ENCODE results near the gene ZCCHC24. TPM values are rescaled to one million over a fixed set of nuclear protein-coding genes. Genes with fewer than 3 reads are reported as not detected.

The ZCCHC24 gene
- total and polyA plus RNA-seq, 2 of the 8 experiments (the other 6 are each of a cell fraction or from before 2014, with no cell fraction given), result 3.9 to 6.9 TPM

GRCh38 chr10:79468015-79468560 lies 22.7 kb upstream of the ZCCHC24 start (continued):
- TF ChIP-seq CHD7 (IDR thresholded peaks at IDR 0.05; ENCODE audit: insufficient replicate concordance, low read length), result no peak
- no peak for TF ChIP-seq CEBPB (IDR thresholded peaks at IDR 0.05; ENCODE audit: low read depth, low read length)
- TF ChIP-seq TCF12 (IDR thresholded peaks at IDR 0.05; ENCODE audit: low read depth, low read length), result no peak
- TF ChIP-seq FOSL1 (IDR thresholded peaks at IDR 0.05; ENCODE audit: insufficient read depth, low read depth, low read length), result no peak
- TF ChIP-seq TAF7 (optimal IDR thresholded peaks at IDR 0.05; ENCODE audit: borderline replicate concordance, low read depth, low read length), result no peak
- TF ChIP-seq SUZ12 (IDR thresholded peaks at IDR 0.05; ENCODE audit: low read length), result no peak
- TF ChIP-seq SP4 (IDR thresholded peaks at IDR 0.05; ENCODE audit: low read length), result no peak
- no peak for TF ChIP-seq JUND (IDR thresholded peaks at IDR 0.05; ENCODE audit: low read length)
- no peak for TF ChIP-seq PHF8 (conservative IDR thresholded peaks at IDR 0.05; ENCODE audit: low read depth, low read length)
- TF ChIP-seq ZNF274 (IDR thresholded peaks at IDR 0.05; ENCODE audit: borderline replicate concordance, extremely low read depth, low read length), result no peak
- TF ChIP-seq, protein P1, sequence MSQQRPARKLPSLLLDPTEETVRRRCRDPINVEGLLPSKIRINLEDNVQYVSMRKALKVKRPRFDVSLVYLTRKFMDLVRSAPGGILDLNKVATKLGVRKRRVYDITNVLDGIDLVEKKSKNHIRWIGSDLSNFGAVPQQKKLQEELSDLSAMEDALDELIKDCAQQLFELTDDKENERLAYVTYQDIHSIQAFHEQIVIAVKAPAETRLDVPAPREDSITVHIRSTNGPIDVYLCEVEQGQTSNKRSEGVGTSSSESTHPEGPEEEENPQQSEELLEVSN (IDR thresholded peaks at IDR 0.05), result no peak
